Hepatocyte (in vitro differentiated cells): Measurements from ENCODE around the gene RPL7A.

Experiments used
- CTCF ChIP-seq: fragments of 200-600 bp; sonication (generic); IDR thresholded peaks from 2 replicates; pipeline ENCODE4 v1.5.1; 2016; ENCODE audit warnings: antibody characterized with exemption, mild to moderate bottlenecking; ENCODE audit not compliant: poor library complexity
- EZH2 ChIP-seq: fragments of 200-600 bp; sonication (generic); IDR thresholded peaks from 2 replicates; pipeline ENCODE4 v1.6.1; 2016; ENCODE audit warnings: antibody characterized with exemption, mild to moderate bottlenecking, borderline replicate concordance
- EZH2phosphoT487 ChIP-seq: fragments of 200-600 bp; sonication (generic); IDR thresholded peaks from one replicate; pipeline ENCODE4 v1.6.1; 2018; ENCODE audit warnings: antibody characterized with exemption, mild to moderate bottlenecking, low read depth, moderate library complexity; ENCODE audit not compliant: unreplicated experiment, severe bottlenecking

- peak; percentile 15 for TF ChIP-seq CTCF
- no peak for TF ChIP-seq EZH2phosphoT487
- no peak for TF ChIP-seq EZH2
These were observed 48.9 kb downstream of the RPL7A start for GRCh38 chr9:133396952-133397351.
